ENCODE results near the gene INPP5D.

Gene INPP5D

GRCh38 chr2:233133239-233133638 lies 73.1 kb downstream of the INPP5D start:
- Histone ChIP-seq H2AFZ (ENCODE audit: low read length, unreplicated experiment) (no peak overlapping the region), H3K79me2 (ENCODE audit: control insufficient read depth, insufficient read depth, low read length, unreplicated experiment) (no peaks in the 10 kb centered on the region), H3K4me3 (ENCODE audit: low read depth, low read length) (no peak overlapping the region), H3K27me3 (ENCODE audit: insufficient read depth, low read length) (peaks cover 66% of the 10 kb centered on the region), H3K27ac (ENCODE audit: low read depth, low read length) (no peak overlapping the region), H3K36me3 (ENCODE audit: insufficient read depth, low read length) (no peaks in the 10 kb centered on the region), H3K4me1 (ENCODE audit: control insufficient read depth, insufficient read depth, low read length, unreplicated experiment) (no peaks in the 10 kb centered on the region)

- H2AFZ ChIP-seq (ENCODE audit: low read length, unreplicated experiment) = no peak overlapping the region
- no peaks in the 10 kb centered on the region for H3K36me3 ChIP-seq (ENCODE audit: insufficient read depth, low read length)
- no peaks in the 10 kb centered on the region for H3K4me1 ChIP-seq (ENCODE audit: control insufficient read depth, insufficient read depth, low read length, unreplicated experiment)
- H3K79me2 ChIP-seq (ENCODE audit: control insufficient read depth, insufficient read depth, low read length, unreplicated experiment) = no peaks in the 10 kb centered on the region
- peaks cover 58% of the 10 kb centered on the region for H3K27me3 ChIP-seq (ENCODE audit: insufficient read depth, low read length)
- H3K27ac ChIP-seq (ENCODE audit: low read depth, low read length) = no peak overlapping the region
- no peak overlapping the region for H3K4me3 ChIP-seq (ENCODE audit: low read depth, low read length)
Measured at GRCh38 chr2:233135421-233135820, 75.3 kb downstream of the INPP5D start.

- Histone ChIP-seq H3K79me2 (ENCODE audit: control insufficient read depth, insufficient read depth, low read length, unreplicated experiment) (no peaks in the 10 kb centered on the region), H3K27ac (ENCODE audit: low read depth, low read length) (no peak overlapping the region), H3K36me3 (ENCODE audit: insufficient read depth, low read length) (no peaks in the 10 kb centered on the region), H3K4me3 (ENCODE audit: low read depth, low read length) (no peak overlapping the region), H2AFZ (ENCODE audit: low read length, unreplicated experiment) (no peak overlapping the region), H3K4me1 (ENCODE audit: control insufficient read depth, insufficient read depth, low read length, unreplicated experiment) (no peaks in the 10 kb centered on the region), H3K27me3 (ENCODE audit: insufficient read depth, low read length) (peaks cover 56% of the 10 kb centered on the region)
Measured at GRCh38 chr2:233137040-233137439, 76.9 kb downstream of the INPP5D start.

- no peaks in the 10 kb centered on the region for H3K4me1 ChIP-seq (ENCODE audit: control insufficient read depth, insufficient read depth, low read length, unreplicated experiment)
- H2AFZ ChIP-seq (ENCODE audit: low read length, unreplicated experiment) = no peak overlapping the region
Measured at GRCh38 chr2:233140077-233140585, 80.0 kb downstream of the INPP5D start.

GRCh38 chr2:233140978-233141377 lies 80.8 kb downstream of the INPP5D start:
- Histone ChIP-seq H2AFZ (ENCODE audit: low read length, unreplicated experiment) (no peak overlapping the region), H3K4me1 (ENCODE audit: control insufficient read depth, insufficient read depth, low read length, unreplicated experiment) (no peaks in the 10 kb centered on the region), H3K79me2 (ENCODE audit: control insufficient read depth, insufficient read depth, low read length, unreplicated experiment) (no peaks in the 10 kb centered on the region), H3K4me3 (ENCODE audit: low read depth, low read length) (no peak overlapping the region), H3K27me3 (ENCODE audit: insufficient read depth, low read length) (peaks cover 65% of the 10 kb centered on the region), H3K36me3 (ENCODE audit: insufficient read depth, low read length) (no peaks in the 10 kb centered on the region), H3K27ac (ENCODE audit: low read depth, low read length) (no peak overlapping the region)

More at GRCh38 chr2:233140077-233140585, 80.0 kb downstream of the INPP5D start:
- Histone ChIP-seq H3K27ac (ENCODE audit: low read depth, low read length) (no peak overlapping the region), H3K79me2 (ENCODE audit: control insufficient read depth, insufficient read depth, low read length, unreplicated experiment) (no peaks in the 10 kb centered on the region), H3K36me3 (ENCODE audit: insufficient read depth, low read length) (no peaks in the 10 kb centered on the region), H3K27me3 (ENCODE audit: insufficient read depth, low read length) (peaks cover 57% of the 10 kb centered on the region), H3K4me3 (ENCODE audit: low read depth, low read length) (no peak overlapping the region)

- no peaks in the 10 kb centered on the region for H3K4me1 ChIP-seq (ENCODE audit: control insufficient read depth, insufficient read depth, low read length, unreplicated experiment)
- no peaks in the 10 kb centered on the region for H3K36me3 ChIP-seq (ENCODE audit: insufficient read depth, low read length)
- peaks cover 72% of the 10 kb centered on the region for H3K27me3 ChIP-seq (ENCODE audit: insufficient read depth, low read length)
- no peaks in the 10 kb centered on the region for H3K79me2 ChIP-seq (ENCODE audit: control insufficient read depth, insufficient read depth, low read length, unreplicated experiment)
- no peak overlapping the region for H3K27ac ChIP-seq (ENCODE audit: low read depth, low read length)
- H2AFZ ChIP-seq (ENCODE audit: low read length, unreplicated experiment) = no peak overlapping the region
- no peak overlapping the region for H3K4me3 ChIP-seq (ENCODE audit: low read depth, low read length)
Measured at GRCh38 chr2:233141901-233142300, 81.8 kb downstream of the INPP5D start.

- Histone ChIP-seq H3K79me2 (ENCODE audit: control insufficient read depth, insufficient read depth, low read length, unreplicated experiment) (no peaks in the 10 kb centered on the region), H3K27ac (ENCODE audit: low read depth, low read length) (no peak overlapping the region), H3K36me3 (ENCODE audit: insufficient read depth, low read length) (no peaks in the 10 kb centered on the region), H2AFZ (ENCODE audit: low read length, unreplicated experiment) (no peak overlapping the region), H3K4me1 (ENCODE audit: control insufficient read depth, insufficient read depth, low read length, unreplicated experiment) (no peaks in the 10 kb centered on the region), H3K4me3 (ENCODE audit: low read depth, low read length) (no peak overlapping the region), H3K27me3 (ENCODE audit: insufficient read depth, low read length) (peaks cover 77% of the 10 kb centered on the region)
Measured at GRCh38 chr2:233142355-233142897, 82.3 kb downstream of the INPP5D start.

GRCh38 chr2:233143700-233144331 lies 83.7 kb downstream of the INPP5D start:
- no peak overlapping the region for H3K27ac ChIP-seq (ENCODE audit: low read depth, low read length)
- H2AFZ ChIP-seq (ENCODE audit: low read length, unreplicated experiment) = no peak overlapping the region
- H3K36me3 ChIP-seq (ENCODE audit: insufficient read depth, low read length) = no peaks in the 10 kb centered on the region
- H3K4me1 ChIP-seq (ENCODE audit: control insufficient read depth, insufficient read depth, low read length, unreplicated experiment) = no peaks in the 10 kb centered on the region
- no peak overlapping the region for H3K4me3 ChIP-seq (ENCODE audit: low read depth, low read length)
- H3K79me2 ChIP-seq (ENCODE audit: control insufficient read depth, insufficient read depth, low read length, unreplicated experiment) = no peaks in the 10 kb centered on the region
- peaks cover 86% of the 10 kb centered on the region for H3K27me3 ChIP-seq (ENCODE audit: insufficient read depth, low read length)

GRCh38 chr2:233145726-233146125 lies 85.6 kb downstream of the INPP5D start:
- no peaks in the 10 kb centered on the region for H3K79me2 ChIP-seq (ENCODE audit: control insufficient read depth, insufficient read depth, low read length, unreplicated experiment)
- H2AFZ ChIP-seq (ENCODE audit: low read length, unreplicated experiment) = no peak overlapping the region
- H3K27ac ChIP-seq (ENCODE audit: low read depth, low read length) = no peak overlapping the region
- H3K36me3 ChIP-seq (ENCODE audit: insufficient read depth, low read length) = no peaks in the 10 kb centered on the region
- H3K4me1 ChIP-seq (ENCODE audit: control insufficient read depth, insufficient read depth, low read length, unreplicated experiment) = no peaks in the 10 kb centered on the region
- peaks cover 87% of the 10 kb centered on the region for H3K27me3 ChIP-seq (ENCODE audit: insufficient read depth, low read length)
- H3K4me3 ChIP-seq (ENCODE audit: low read depth, low read length) = no peak overlapping the region

- Histone ChIP-seq H3K79me2 (ENCODE audit: control insufficient read depth, insufficient read depth, low read length, unreplicated experiment) (no peaks in the 10 kb centered on the region), H3K27ac (ENCODE audit: low read depth, low read length) (no peak overlapping the region), H2AFZ (ENCODE audit: low read length, unreplicated experiment) (no peak overlapping the region), H3K27me3 (ENCODE audit: insufficient read depth, low read length) (peaks cover 86% of the 10 kb centered on the region), H3K4me1 (ENCODE audit: control insufficient read depth, insufficient read depth, low read length, unreplicated experiment) (no peaks in the 10 kb centered on the region), H3K36me3 (ENCODE audit: insufficient read depth, low read length) (no peaks in the 10 kb centered on the region), H3K4me3 (ENCODE audit: low read depth, low read length) (no peak overlapping the region)
Measured at GRCh38 chr2:233146194-233146593, 86.1 kb downstream of the INPP5D start.

- H2AFZ ChIP-seq (ENCODE audit: low read length, unreplicated experiment) = no peak overlapping the region
- H3K27ac ChIP-seq (ENCODE audit: low read depth, low read length) = no peak overlapping the region
- no peaks in the 10 kb centered on the region for H3K79me2 ChIP-seq (ENCODE audit: control insufficient read depth, insufficient read depth, low read length, unreplicated experiment)
Measured at GRCh38 chr2:233147136-233147828, 87.1 kb downstream of the INPP5D start.

More at GRCh38 chr2:233147136-233147828, 87.1 kb downstream of the INPP5D start:
- no peaks in the 10 kb centered on the region for H3K4me1 ChIP-seq (ENCODE audit: control insufficient read depth, insufficient read depth, low read length, unreplicated experiment)
- no peak overlapping the region for H3K4me3 ChIP-seq (ENCODE audit: low read depth, low read length)
- H3K27me3 ChIP-seq (ENCODE audit: insufficient read depth, low read length) = peaks cover 88% of the 10 kb centered on the region
- no peaks in the 10 kb centered on the region for H3K36me3 ChIP-seq (ENCODE audit: insufficient read depth, low read length)
